ENCODE data around the gene GJA3.

- TF ChIP-seq CTCF (IDR thresholded peaks at IDR 0.05) = no peak
- TF ChIP-seq POLR2A (IDR thresholded peaks at IDR 0.05) = no peak
Observed at GRCh38 chr13:20142927-20143480, 17.8 kb downstream of the GJA3 start.

Data from tibial nerve (tissue), 3 donors.